ENCODE data around the gene RGS12. TPM values are rescaled to one million over a fixed set of nuclear protein-coding genes. Genes with fewer than 3 reads are reported as not detected.

RGS12 gene
- total RNA-seq, 4 donors from 2014 or later = 9.1 to 22.6 (median 21.1) TPM

DNA sequence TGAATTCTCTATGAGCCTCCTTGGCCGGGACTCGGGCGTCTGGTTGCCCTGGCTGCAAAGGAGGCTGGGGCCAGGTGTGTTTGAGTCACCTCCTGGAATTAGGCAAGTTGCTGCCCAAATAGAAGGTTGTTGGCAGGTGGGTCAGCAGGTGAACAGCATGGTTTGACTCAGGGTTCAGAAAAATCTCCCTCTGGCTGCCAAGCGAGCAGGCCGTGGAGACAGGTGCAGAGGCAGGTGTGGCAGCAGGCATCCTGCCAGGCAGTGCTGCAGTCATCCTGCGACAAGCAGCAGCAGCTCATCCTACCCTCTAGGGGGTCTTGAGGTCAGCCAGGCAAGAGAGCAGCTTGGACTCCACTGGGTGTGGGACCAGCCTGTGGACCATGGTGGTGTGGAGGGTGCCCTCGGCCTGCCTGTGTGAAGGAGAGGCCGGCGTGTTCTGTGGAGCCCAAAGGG, 35.7 kb upstream of the RGS12 start:
- TF ChIP-seq, protein P1, sequence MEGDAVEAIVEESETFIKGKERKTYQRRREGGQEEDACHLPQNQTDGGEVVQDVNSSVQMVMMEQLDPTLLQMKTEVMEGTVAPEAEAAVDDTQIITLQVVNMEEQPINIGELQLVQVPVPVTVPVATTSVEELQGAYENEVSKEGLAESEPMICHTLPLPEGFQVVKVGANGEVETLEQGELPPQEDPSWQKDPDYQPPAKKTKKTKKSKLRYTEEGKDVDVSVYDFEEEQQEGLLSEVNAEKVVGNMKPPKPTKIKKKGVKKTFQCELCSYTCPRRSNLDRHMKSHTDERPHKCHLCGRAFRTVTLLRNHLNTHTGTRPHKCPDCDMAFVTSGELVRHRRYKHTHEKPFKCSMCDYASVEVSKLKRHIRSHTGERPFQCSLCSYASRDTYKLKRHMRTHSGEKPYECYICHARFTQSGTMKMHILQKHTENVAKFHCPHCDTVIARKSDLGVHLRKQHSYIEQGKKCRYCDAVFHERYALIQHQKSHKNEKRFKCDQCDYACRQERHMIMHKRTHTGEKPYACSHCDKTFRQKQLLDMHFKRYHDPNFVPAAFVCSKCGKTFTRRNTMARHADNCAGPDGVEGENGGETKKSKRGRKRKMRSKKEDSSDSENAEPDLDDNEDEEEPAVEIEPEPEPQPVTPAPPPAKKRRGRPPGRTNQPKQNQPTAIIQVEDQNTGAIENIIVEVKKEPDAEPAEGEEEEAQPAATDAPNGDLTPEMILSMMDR (IDR thresholded peaks at IDR 0.05 in 4 of 5, conservative IDR thresholded peaks at IDR 0.05 in 1 of 5) = no peak
- TF ChIP-seq POLR2A (IDR thresholded peaks at IDR 0.05) = no peak
- no peak overlapping the region for H3K4me3 ChIP-seq
- intact Hi-C loops (cut with DNase I; ENCODE audit: low total_unique reads) = no loop called here
- DNase-seq = peak in 1 of 2 donors; percentile 31
- no peaks in the 10 kb centered on the region for H3K9me3 ChIP-seq
- in situ Hi-C loops (cut with MboI; ENCODE audit: low sequenced_read_pairs in 4 of 4) = no loop called here
- ATAC-seq = peak in 1 of 2 donors; percentile 70
- peak overlapping the region in 1 of 4 donors; percentile 58 for H3K27ac ChIP-seq
- H3K4me1 ChIP-seq = no peaks in the 10 kb centered on the region
- no peaks in the 10 kb centered on the region for H3K27me3 ChIP-seq
- H3K36me3 ChIP-seq = peaks cover 0 to 7% of the 10 kb centered on the region in 2 donors

DNA sequence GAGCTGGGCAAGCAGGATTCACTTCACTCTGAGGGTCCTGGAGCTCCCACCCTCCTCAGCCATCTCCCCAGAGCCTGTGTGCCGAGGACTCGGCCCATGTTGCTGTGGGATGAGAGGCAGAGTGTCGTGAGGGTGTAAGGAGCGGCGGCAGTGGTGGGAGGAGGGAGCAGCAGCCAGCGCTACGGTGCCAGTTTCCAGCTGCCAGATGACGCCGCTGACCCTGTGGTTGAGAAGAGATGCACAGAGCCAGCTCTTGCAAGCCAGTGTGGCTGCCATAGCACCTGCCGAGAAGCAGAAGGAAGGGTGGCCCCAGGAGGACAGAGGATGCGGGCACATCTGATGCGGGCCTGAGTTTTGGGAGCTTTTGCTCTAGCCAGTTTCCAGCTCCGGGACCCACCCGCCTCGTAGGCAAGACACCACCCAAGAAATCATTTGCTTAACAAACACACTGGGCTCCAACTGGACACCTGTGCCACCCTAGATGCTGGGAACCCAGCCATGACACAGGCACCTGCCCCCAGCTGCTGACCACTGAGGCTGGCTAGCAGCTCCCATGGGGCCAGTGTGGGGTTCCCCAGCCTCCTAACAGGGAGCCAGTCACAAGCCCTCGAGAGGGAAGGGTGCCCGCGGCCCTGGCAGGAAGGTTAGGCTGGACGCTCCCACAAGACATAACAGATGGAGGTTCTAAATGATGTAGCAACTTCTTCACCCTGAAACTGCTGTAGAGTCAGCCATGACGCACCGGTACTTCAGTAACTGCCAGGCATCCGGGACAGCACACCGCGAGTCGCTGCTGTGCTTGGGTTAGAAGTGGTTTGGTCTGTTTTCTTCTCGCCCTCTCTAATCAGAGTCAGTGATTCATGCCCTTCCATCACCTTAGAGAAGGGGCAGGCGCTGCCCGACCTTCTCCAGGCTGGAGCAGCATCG, 35.0 kb upstream of the RGS12 start:
- peak in 1 of 2 donors; percentile 22 for ATAC-seq
- peak overlapping the region in 1 of 4 donors; percentile 58 for H3K27ac ChIP-seq
- no peaks in the 10 kb centered on the region for H3K27me3 ChIP-seq
- H3K9me3 ChIP-seq = no peaks in the 10 kb centered on the region
- TF ChIP-seq, protein P1 (IDR thresholded peaks at IDR 0.05 in 4 of 5, conservative IDR thresholded peaks at IDR 0.05 in 1 of 5) = no peak
- no peak for TF ChIP-seq POLR2A (IDR thresholded peaks at IDR 0.05)
- in situ Hi-C loops (cut with MboI; ENCODE audit: low sequenced_read_pairs in 4 of 4) = no loop called here
- H3K4me3 ChIP-seq = no peak overlapping the region
- intact Hi-C loops (cut with DNase I; ENCODE audit: low total_unique reads) = no loop called here
- H3K4me1 ChIP-seq = no peaks in the 10 kb centered on the region
- peaks cover 0 to 7% of the 10 kb centered on the region in 2 donors for H3K36me3 ChIP-seq
- DNase-seq = no peak

DNA sequence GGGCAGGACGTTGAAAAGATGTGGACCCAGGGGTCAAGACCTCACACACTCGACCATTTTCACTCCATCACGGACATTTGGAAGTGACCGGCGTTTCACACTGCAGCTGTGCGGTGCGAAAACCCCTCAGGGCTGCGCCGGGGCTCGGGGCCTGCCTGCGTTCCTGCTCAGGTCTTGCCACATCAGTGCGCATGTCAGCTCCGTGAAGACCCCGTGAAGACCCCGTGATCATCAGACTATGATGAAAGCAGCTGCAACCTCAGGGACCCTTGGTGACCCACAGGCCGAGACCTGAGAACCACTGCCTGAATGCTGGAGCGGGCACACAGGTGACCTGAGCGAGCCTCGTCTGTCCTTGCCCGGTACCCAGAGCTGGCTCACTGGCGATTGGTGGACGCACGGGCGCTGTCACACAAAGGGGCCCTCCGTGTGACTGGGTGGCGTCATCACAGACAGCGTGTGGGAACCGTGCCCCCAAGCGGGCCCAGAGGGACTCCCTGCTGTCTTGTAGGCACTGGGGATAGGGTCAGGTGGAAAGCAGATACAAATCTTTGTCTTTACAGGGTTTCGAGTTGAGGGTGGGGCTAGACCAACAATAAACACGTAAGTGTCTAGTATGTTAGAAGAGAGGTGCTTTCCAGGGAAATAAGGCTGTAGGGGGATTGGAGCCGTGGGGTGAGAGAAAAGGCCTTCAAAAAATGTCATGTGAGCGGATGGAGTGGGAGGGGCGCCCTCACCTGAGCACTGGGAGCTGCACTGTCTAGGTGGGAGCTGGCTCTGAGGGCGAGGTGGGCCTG, 31.2 kb upstream of the RGS12 start:
- no peak for TF ChIP-seq POLR2A (IDR thresholded peaks at IDR 0.05)
- TF ChIP-seq, protein P1 (IDR thresholded peaks at IDR 0.05 in 4 of 5, conservative IDR thresholded peaks at IDR 0.05 in 1 of 5) = no peak
- intact Hi-C loops (cut with DNase I; ENCODE audit: low total_unique reads) = no loop called here
- DNase-seq = no peak
- no peaks in the 10 kb centered on the region for H3K27me3 ChIP-seq
- H3K4me1 ChIP-seq = no peaks in the 10 kb centered on the region
- H3K36me3 ChIP-seq = no peaks in the 10 kb centered on the region
- in situ Hi-C loops (cut with MboI; ENCODE audit: low sequenced_read_pairs in 4 of 4) = no loop called here
- no peaks in the 10 kb centered on the region for H3K9me3 ChIP-seq
- no peak overlapping the region for H3K27ac ChIP-seq
- no peak for ATAC-seq
- no peak overlapping the region for H3K4me3 ChIP-seq

DNA sequence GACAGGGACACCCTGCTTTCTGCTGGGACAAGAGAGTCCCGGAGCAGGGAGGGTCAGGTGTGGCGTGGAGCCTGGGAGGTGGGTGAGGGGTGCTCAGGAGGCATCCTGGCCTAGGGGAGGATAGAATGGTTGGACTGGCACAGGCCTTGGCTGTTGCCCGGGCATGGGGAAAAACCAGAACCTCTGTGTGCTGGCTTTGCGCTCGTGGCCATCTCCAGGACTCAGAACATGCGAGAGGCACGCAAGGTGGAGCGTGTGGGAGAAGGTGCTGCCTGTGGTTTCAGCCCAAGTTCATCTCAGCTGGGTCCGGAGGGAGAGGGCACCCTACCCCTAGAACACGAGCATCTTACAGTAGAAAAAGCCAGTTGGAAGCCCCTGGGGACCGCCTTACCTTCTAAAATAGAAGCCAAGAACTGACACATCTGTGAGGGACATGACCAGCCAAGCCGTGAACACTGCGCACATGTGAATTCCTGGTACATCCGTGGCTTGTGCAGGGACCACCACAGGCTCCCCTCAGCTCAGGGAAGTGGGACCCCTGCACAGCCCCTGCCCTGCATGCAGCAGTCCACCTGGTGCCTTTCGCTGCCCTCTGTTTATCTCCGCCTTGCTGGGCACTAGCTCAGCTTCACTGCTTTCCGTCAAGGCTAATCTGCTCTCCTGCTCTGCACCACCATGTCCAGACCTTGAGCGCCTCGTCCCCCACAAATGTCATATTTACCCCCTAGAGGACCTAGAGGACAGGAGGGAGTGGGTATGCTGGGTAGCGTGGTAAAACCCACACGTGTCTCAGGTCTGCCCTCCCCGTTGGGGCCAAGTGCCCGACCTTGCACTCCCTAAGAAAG, 30.4 kb upstream of the RGS12 start:
- no peaks in the 10 kb centered on the region for H3K9me3 ChIP-seq
- H3K4me3 ChIP-seq = no peak overlapping the region
- no peak overlapping the region for H3K27ac ChIP-seq
- ATAC-seq (no peak), DNase-seq (peak in 1 of 2 donors; percentile 10)
- no peaks in the 10 kb centered on the region for H3K27me3 ChIP-seq
- in situ Hi-C loops (cut with MboI; ENCODE audit: low sequenced_read_pairs in 4 of 4) = no loop called here
- no peaks in the 10 kb centered on the region for H3K36me3 ChIP-seq
- intact Hi-C loops (cut with DNase I; ENCODE audit: low total_unique reads) = no loop called here
- no peak for TF ChIP-seq POLR2A (IDR thresholded peaks at IDR 0.05)
- TF ChIP-seq, protein P1 (IDR thresholded peaks at IDR 0.05 in 4 of 5, conservative IDR thresholded peaks at IDR 0.05 in 1 of 5) = no peak
- no peaks in the 10 kb centered on the region for H3K4me1 ChIP-seq

All from gastrocnemius medialis (tissue), 4 donors.